ENCODE measurements around the gene HIVEP3. TPM values are rescaled to one million over a fixed set of nuclear protein-coding genes. Genes with fewer than 3 reads are reported as not detected.

The HIVEP3 gene
- total and polyA plus RNA-seq, 4 donors = 7.0 to 14.7 (median 8.8) TPM

GRCh38 chr1:41541592-41541952, 377.1 kb downstream of the HIVEP3 start:
- H3K9me3 ChIP-seq (ENCODE audit: control insufficient read depth in 4 of 4, insufficient read depth in 3 of 4, low read length in 3 of 4) = no peaks in the 10 kb centered on the region
- H3K27me3 ChIP-seq (ENCODE audit: control insufficient read depth in 3 of 3, insufficient read depth in 3 of 3, low read length in 2 of 3) = no peaks in the 10 kb centered on the region
- no peak overlapping the region for H3K4me3 ChIP-seq
- H3K27ac ChIP-seq (ENCODE audit: low read depth in 1 of 2, low read length in 1 of 2) = no peak overlapping the region
- H3K36me3 ChIP-seq (ENCODE audit: control insufficient read depth in 4 of 4, insufficient read depth in 4 of 4, low read length in 4 of 4) = peaks cover 0 to 2% (median 0%) of the 10 kb centered on the region in 4 donors
- no peak for TF ChIP-seq CTCF (IDR thresholded peaks at IDR 0.05; ENCODE audit: control extremely low read depth, extremely low read depth)
- WGBS, 2 donors = 97 to 99% methylated on average over 1 of the region's 1 CpG
- DNase-seq = no peak
- H3K9ac ChIP-seq (ENCODE audit: insufficient read depth in 1 of 2, low read length in 2 of 2) = no peak overlapping the region
- no peak for ATAC-seq (ENCODE audit: insufficient read depth, low FRiP score)
- H3K4me1 ChIP-seq (ENCODE audit: control insufficient read depth in 5 of 5, insufficient read depth in 5 of 5, low read length in 5 of 5) = peaks cover 6 to 19% (median 12%) of the 10 kb centered on the region in 5 donors

- no peak for TF ChIP-seq CTCF (IDR thresholded peaks at IDR 0.05; ENCODE audit: control extremely low read depth, extremely low read depth)
- DNase-seq (no peak), ATAC-seq (ENCODE audit: insufficient read depth, low FRiP score) (no peak)
- Histone ChIP-seq H3K27me3 (ENCODE audit: control insufficient read depth in 3 of 3, insufficient read depth in 3 of 3, low read length in 2 of 3) (no peaks in the 10 kb centered on the region), H3K36me3 (ENCODE audit: control insufficient read depth in 4 of 4, insufficient read depth in 4 of 4, low read length in 4 of 4) (peaks cover 0 to 2% (median 0%) of the 10 kb centered on the region in 4 donors), H3K9ac (ENCODE audit: insufficient read depth in 1 of 2, low read length in 2 of 2) (no peak overlapping the region), H3K4me3 (no peak overlapping the region), H3K9me3 (ENCODE audit: control insufficient read depth in 4 of 4, insufficient read depth in 3 of 4, low read length in 3 of 4) (no peaks in the 10 kb centered on the region), H3K27ac (ENCODE audit: low read depth in 1 of 2, low read length in 1 of 2) (no peak overlapping the region), H3K4me1 (ENCODE audit: control insufficient read depth in 5 of 5, insufficient read depth in 5 of 5, low read length in 5 of 5) (peaks cover 6 to 23% (median 12%) of the 10 kb centered on the region in 5 donors)
- WGBS, 2 donors = 59 to 67% methylated on average over 10 of the region's 10 CpGs
These were observed 377.7 kb downstream of the HIVEP3 start for GRCh38 chr1:41540886-41541591.

- no peak for ATAC-seq (ENCODE audit: insufficient read depth, low FRiP score)
- Histone ChIP-seq H3K27ac (ENCODE audit: low read depth in 1 of 2, low read length in 1 of 2) (no peak overlapping the region), H3K9me3 (ENCODE audit: control insufficient read depth in 4 of 4, insufficient read depth in 3 of 4, low read length in 3 of 4) (no peaks in the 10 kb centered on the region), H3K4me1 (ENCODE audit: control insufficient read depth in 5 of 5, insufficient read depth in 5 of 5, low read length in 5 of 5) (peaks cover 8 to 23% (median 12%) of the 10 kb centered on the region in 5 donors), H3K4me3 (no peak overlapping the region), H3K27me3 (ENCODE audit: control insufficient read depth in 3 of 3, insufficient read depth in 3 of 3, low read length in 2 of 3) (no peaks in the 10 kb centered on the region), H3K9ac (ENCODE audit: insufficient read depth in 1 of 2, low read length in 2 of 2) (no peak overlapping the region), H3K36me3 (ENCODE audit: control insufficient read depth in 4 of 4, insufficient read depth in 4 of 4, low read length in 4 of 4) (peaks cover 0 to 2% (median 0%) of the 10 kb centered on the region in 4 donors)
- no peak for DNase-seq
- 96 to 98% methylated on average over 8 of the region's 8 CpGs for WGBS, 2 donors
- TF ChIP-seq CTCF (IDR thresholded peaks at IDR 0.05; ENCODE audit: control extremely low read depth, extremely low read depth) = no peak
These were observed 378.7 kb downstream of the HIVEP3 start for GRCh38 chr1:41539999-41540398.
